GM10266 (cell line): Measurements from ENCODE around the gene R3HDM1.
"Not testable (repeated sequence)": the region's sequence is repeated elsewhere in the genome, so short reads cannot be mapped to it uniquely, and the experiment has no call there.

Source experiments
- DNase-seq: peaks from one replicate; pipeline ENCODE4 v3.0.0; 2012; ENCODE audit errors: extremely low spot score
- CTCF ChIP-seq: IDR thresholded peaks from 2 replicates; pipeline ENCODE4 v1.5.1; 2012; ENCODE audit warnings: mild to moderate bottlenecking, low read depth; ENCODE audit not compliant: control insufficient read depth, insufficient read depth; ENCODE audit errors: missing control alignments

The R3HDM1 gene

GRCh38 chr2:135510577-135510976, 20.7 kb upstream of the R3HDM1 start:
- no peak for TF ChIP-seq CTCF
- DNase-seq = no peak

- DNase-seq = no peak
- TF ChIP-seq CTCF = no peak
These were observed 19.2 kb upstream of the R3HDM1 start for GRCh38 chr2:135512099-135512498.

- TF ChIP-seq CTCF = no peak
- no peak for DNase-seq
These were observed 5.5 kb upstream of the R3HDM1 start for GRCh38 chr2:135525786-135526185.

- DNase-seq = no peak
- TF ChIP-seq CTCF = no peak
These were observed 3.3 kb upstream of the R3HDM1 start for GRCh38 chr2:135528006-135528405.

GRCh38 chr2:135530313-135531230, 712 bp upstream of the R3HDM1 start, which contains the start of gene ZRANB3:
TSS of gene ZRANB3 (minus strand) at chr2:135531218.
- DNase-seq = peak; percentile 85
- TF ChIP-seq CTCF = no peak

- no peak for TF ChIP-seq CTCF
- no peak for DNase-seq
These were observed 1.3 kb downstream of the R3HDM1 start for GRCh38 chr2:135532581-135532980.

- DNase-seq = not testable (repeated sequence)
These were observed 2.3 kb downstream of the R3HDM1 start for GRCh38 chr2:135533545-135533944.
